HG02943 (cell line): ENCODE data around the gene TAAR6.
"Not testable (repeated sequence)": the region's sequence is repeated elsewhere in the genome, so short reads cannot be mapped to it uniquely, and the experiment has no call there.

Experiments
- ATAC-seq: cut with Tn5 transposase; IDR thresholded peaks from one replicate; pipeline ENCODE4 v1.9.1; 2021; ENCODE audit warnings: mild to moderate bottlenecking, low read depth, moderate library complexity; ENCODE audit not compliant: unreplicated experiment

TAAR6 gene

GRCh38 chr6:132589454-132589853 is 19.3 kb downstream of the TAAR6 start, which contains the start of gene TAAR5:
Gene TAAR5 (minus strand): TSS chr6:132589741. CDS start chr6:132589686, 55 bp downstream.
- ATAC-seq = no peak

GRCh38 chr6:132590362-132590761 is 20.2 kb downstream of the TAAR6 start:
- no peak for ATAC-seq

GRCh38 chr6:132592855-132593254 is 22.7 kb downstream of the TAAR6 start:
- no peak for ATAC-seq

GRCh38 chr6:132596201-132596600 is 26.1 kb downstream of the TAAR6 start:
- no peak for ATAC-seq

GRCh38 chr6:132598473-132598872 is 28.4 kb downstream of the TAAR6 start:
- ATAC-seq = no peak

- ATAC-seq = not testable (repeated sequence)
Observed at GRCh38 chr6:132600900-132601299, 30.8 kb downstream of the TAAR6 start.

GRCh38 chr6:132604635-132605152 is 34.6 kb downstream of the TAAR6 start:
- ATAC-seq = no peak

GRCh38 chr6:132607544-132608233 is 37.6 kb downstream of the TAAR6 start:
- ATAC-seq = peak; percentile 69

- no peak for ATAC-seq
Observed at GRCh38 chr6:132611616-132612015, 41.5 kb downstream of the TAAR6 start.

- no peak for ATAC-seq
Observed at GRCh38 chr6:132612449-132613108, 42.5 kb downstream of the TAAR6 start.

GRCh38 chr6:132614554-132614953 is 44.4 kb downstream of the TAAR6 start:
- no peak for ATAC-seq

- ATAC-seq = no peak
Observed at GRCh38 chr6:132616677-132617076, 46.6 kb downstream of the TAAR6 start.
